OCI-LY1 (cell line): ENCODE results near the gene OR13C8.

ENCODE experiments used
- EZH2 ChIP-seq: fragments of 200-600 bp; sonication (generic), shearing (Covaris generic); IDR thresholded peaks from 2 replicates; pipeline ENCODE4 v1.8.0; 2017; ENCODE audit warnings: borderline replicate concordance, mixed run types, mild to moderate bottlenecking, antibody characterized with exemption, low read length, moderate library complexity, mixed read lengths
- TF ChIP-seq, protein P1 (sequence below): fragments of 200-600 bp; sonication (generic), shearing (Covaris generic); IDR thresholded peaks from 2 replicates; pipeline ENCODE4 v1.5.1; 2017; ENCODE audit warnings: mild to moderate bottlenecking, antibody characterized with exemption, low read length, moderate library complexity, mixed read lengths

DNA sequence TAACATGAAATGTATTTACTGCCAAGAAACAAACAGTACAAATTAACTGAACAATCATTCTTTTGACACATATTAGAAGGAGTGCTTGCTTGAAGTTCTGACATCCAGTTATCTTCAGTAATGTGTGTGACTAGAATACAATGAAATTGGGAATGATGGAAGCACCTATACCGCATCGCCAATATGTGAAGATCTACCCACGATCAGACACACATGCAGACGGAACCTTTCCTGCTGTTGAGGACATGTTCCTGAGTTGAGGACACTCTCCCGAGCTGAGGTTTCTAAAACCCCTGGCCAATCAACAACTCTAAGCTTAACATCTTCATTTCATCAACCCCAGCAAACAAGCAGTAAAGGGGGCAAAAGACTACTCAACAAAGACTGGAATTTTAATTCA, 32.2 kb upstream of the OR13C8 start, which contains the start of gene OR13C3:
- TF ChIP-seq, protein P1, sequence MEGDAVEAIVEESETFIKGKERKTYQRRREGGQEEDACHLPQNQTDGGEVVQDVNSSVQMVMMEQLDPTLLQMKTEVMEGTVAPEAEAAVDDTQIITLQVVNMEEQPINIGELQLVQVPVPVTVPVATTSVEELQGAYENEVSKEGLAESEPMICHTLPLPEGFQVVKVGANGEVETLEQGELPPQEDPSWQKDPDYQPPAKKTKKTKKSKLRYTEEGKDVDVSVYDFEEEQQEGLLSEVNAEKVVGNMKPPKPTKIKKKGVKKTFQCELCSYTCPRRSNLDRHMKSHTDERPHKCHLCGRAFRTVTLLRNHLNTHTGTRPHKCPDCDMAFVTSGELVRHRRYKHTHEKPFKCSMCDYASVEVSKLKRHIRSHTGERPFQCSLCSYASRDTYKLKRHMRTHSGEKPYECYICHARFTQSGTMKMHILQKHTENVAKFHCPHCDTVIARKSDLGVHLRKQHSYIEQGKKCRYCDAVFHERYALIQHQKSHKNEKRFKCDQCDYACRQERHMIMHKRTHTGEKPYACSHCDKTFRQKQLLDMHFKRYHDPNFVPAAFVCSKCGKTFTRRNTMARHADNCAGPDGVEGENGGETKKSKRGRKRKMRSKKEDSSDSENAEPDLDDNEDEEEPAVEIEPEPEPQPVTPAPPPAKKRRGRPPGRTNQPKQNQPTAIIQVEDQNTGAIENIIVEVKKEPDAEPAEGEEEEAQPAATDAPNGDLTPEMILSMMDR = no peak
- no peak for TF ChIP-seq EZH2
